ENCODE measurements around the gene BTBD16. TPM values are rescaled to one million over a fixed set of nuclear protein-coding genes. Genes with fewer than 3 reads are reported as not detected.

The BTBD16 gene
- total RNA-seq, 2 donors from 2014 or later: not detected

GRCh38 chr10:122299423-122300075, 28.5 kb downstream of the BTBD16 start:
- no peak for ATAC-seq
- intact Hi-C loops (cut with DNase I): loop anchor here (5.0 kb wide), 2 partner anchors 138 to 268 kb away; no protein-coding TSS in a partner anchor
- DNase-seq: no peak
- Histone ChIP-seq H3K4me3 (no peak overlapping the region), H3K9me3 (no peaks in the 10 kb centered on the region), H3K36me3 (replicated peaks in 1 of 2; ENCODE audit: insufficient read depth in 1 of 2, low read depth in 2 of 2) (no peaks in the 10 kb centered on the region), H3K27me3 (no peaks in the 10 kb centered on the region), H3K27ac (no peak overlapping the region), H3K4me1 (peaks cover 13% of the 10 kb centered on the region)
- no peak for TF ChIP-seq POLR2A (IDR thresholded peaks at IDR 0.05)
- TF ChIP-seq, protein P1, sequence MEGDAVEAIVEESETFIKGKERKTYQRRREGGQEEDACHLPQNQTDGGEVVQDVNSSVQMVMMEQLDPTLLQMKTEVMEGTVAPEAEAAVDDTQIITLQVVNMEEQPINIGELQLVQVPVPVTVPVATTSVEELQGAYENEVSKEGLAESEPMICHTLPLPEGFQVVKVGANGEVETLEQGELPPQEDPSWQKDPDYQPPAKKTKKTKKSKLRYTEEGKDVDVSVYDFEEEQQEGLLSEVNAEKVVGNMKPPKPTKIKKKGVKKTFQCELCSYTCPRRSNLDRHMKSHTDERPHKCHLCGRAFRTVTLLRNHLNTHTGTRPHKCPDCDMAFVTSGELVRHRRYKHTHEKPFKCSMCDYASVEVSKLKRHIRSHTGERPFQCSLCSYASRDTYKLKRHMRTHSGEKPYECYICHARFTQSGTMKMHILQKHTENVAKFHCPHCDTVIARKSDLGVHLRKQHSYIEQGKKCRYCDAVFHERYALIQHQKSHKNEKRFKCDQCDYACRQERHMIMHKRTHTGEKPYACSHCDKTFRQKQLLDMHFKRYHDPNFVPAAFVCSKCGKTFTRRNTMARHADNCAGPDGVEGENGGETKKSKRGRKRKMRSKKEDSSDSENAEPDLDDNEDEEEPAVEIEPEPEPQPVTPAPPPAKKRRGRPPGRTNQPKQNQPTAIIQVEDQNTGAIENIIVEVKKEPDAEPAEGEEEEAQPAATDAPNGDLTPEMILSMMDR (IDR thresholded peaks at IDR 0.05): no peak
- WGBS, 2 donors: 74 to 75% methylated on average over 14 of the region's 14 CpGs

GRCh38 chr10:122301055-122301810, 30.1 kb downstream of the BTBD16 start:
- 53 to 55% methylated on average over 12 of the region's 12 CpGs for WGBS, 2 donors
- no peak overlapping the region for H3K27ac ChIP-seq
- no peaks in the 10 kb centered on the region for H3K9me3 ChIP-seq
- ATAC-seq (no peak), DNase-seq (no peak)
- intact Hi-C loops (cut with DNase I): no loop called here
- H3K4me1 ChIP-seq: peaks cover 13% of the 10 kb centered on the region
- H3K27me3 ChIP-seq: no peaks in the 10 kb centered on the region
- H3K36me3 ChIP-seq (replicated peaks in 1 of 2; ENCODE audit: insufficient read depth in 1 of 2, low read depth in 2 of 2): no peaks in the 10 kb centered on the region
- no peak for TF ChIP-seq POLR2A (IDR thresholded peaks at IDR 0.05)
- TF ChIP-seq, protein P1 (IDR thresholded peaks at IDR 0.05): no peak
- no peak overlapping the region for H3K4me3 ChIP-seq

- H3K27me3 ChIP-seq: no peaks in the 10 kb centered on the region
- H3K36me3 ChIP-seq (replicated peaks in 1 of 2; ENCODE audit: insufficient read depth in 1 of 2, low read depth in 2 of 2): no peaks in the 10 kb centered on the region
- TF ChIP-seq, protein P1 (IDR thresholded peaks at IDR 0.05): no peak
- TF ChIP-seq POLR2A (IDR thresholded peaks at IDR 0.05): no peak
- H3K9me3 ChIP-seq: no peaks in the 10 kb centered on the region
- no peak overlapping the region for H3K4me3 ChIP-seq
- WGBS, 2 donors: 75 to 88% methylated on average over 7 of the region's 7 CpGs
- H3K4me1 ChIP-seq: peaks cover 13% of the 10 kb centered on the region
- no peak for ATAC-seq
- no peak overlapping the region for H3K27ac ChIP-seq
- intact Hi-C loops (cut with DNase I): no loop called here
- DNase-seq: no peak
Observed at GRCh38 chr10:122301811-122302115, 30.7 kb downstream of the BTBD16 start.

- no peaks in the 10 kb centered on the region for H3K27me3 ChIP-seq
- no peaks in the 10 kb centered on the region for H3K9me3 ChIP-seq
- H3K4me3 ChIP-seq: no peak overlapping the region
- no peaks in the 10 kb centered on the region for H3K36me3 ChIP-seq (replicated peaks in 1 of 2; ENCODE audit: insufficient read depth in 1 of 2, low read depth in 2 of 2)
- no peak overlapping the region for H3K27ac ChIP-seq
- TF ChIP-seq, protein P1 (IDR thresholded peaks at IDR 0.05): no peak
- TF ChIP-seq POLR2A (IDR thresholded peaks at IDR 0.05): no peak
- no peak for DNase-seq
- ATAC-seq: no peak
- intact Hi-C loops (cut with DNase I): no loop called here
- 83 to 84% methylated on average over 4 of the region's 4 CpGs for WGBS, 2 donors
- peaks cover 18% of the 10 kb centered on the region for H3K4me1 ChIP-seq
Observed at GRCh38 chr10:122302315-122302714, 31.2 kb downstream of the BTBD16 start.

All from body of pancreas (tissue), 4 donors.